ENCODE results near the gene CNOT2.

The CNOT2 gene

GRCh38 chr12:70251661-70252060, 8.4 kb downstream of the CNOT2 start:
- no peak overlapping the region for H3K4me2 ChIP-seq (ENCODE audit: low read depth, low read length, poor library complexity, severe bottlenecking)
- no peaks in the 10 kb centered on the region for H3K9me3 ChIP-seq (ENCODE audit: insufficient read depth, low read length)
- H3K27me3 ChIP-seq (ENCODE audit: low read length): no peaks in the 10 kb centered on the region
- H3K9me2 ChIP-seq (replicated peaks; ENCODE audit: insufficient read depth, low read length): no peaks in the 10 kb centered on the region
- peaks cover 10% of the 10 kb centered on the region; the same call in 1 of the 2 replicates for H3K36me3 ChIP-seq (ENCODE audit: low read length)
- TF ChIP-seq EZH2phosphoT487 (conservative IDR thresholded peaks at IDR 0.05; ENCODE audit: low read length) (no peak), CTCF (IDR thresholded peaks at IDR 0.05; ENCODE audit: insufficient read depth, low read length, poor library complexity, severe bottlenecking) (no peak)
- no peak overlapping the region for H2AFZ ChIP-seq (ENCODE audit: low read depth, low read length, severe bottlenecking)
- no peak overlapping the region for H3K4me3 ChIP-seq (ENCODE audit: insufficient read depth, low read length, poor library complexity, severe bottlenecking)
- H3K9ac ChIP-seq (ENCODE audit: low read length): no peak overlapping the region
- no peak overlapping the region for H3K27ac ChIP-seq (ENCODE audit: low read depth, low read length)
- H3F3A ChIP-seq (ENCODE audit: insufficient read depth): peaks cover 10% of the 10 kb centered on the region; the same call in 1 of the 2 replicates
- peaks cover 51% of the 10 kb centered on the region for H4K20me1 ChIP-seq (ENCODE audit: low read depth, low read length)
- H3K79me2 ChIP-seq (ENCODE audit: insufficient read depth, low read length): peaks cover 100% of the 10 kb centered on the region

- Histone ChIP-seq H3F3A (ENCODE audit: insufficient read depth) (peaks cover 10% of the 10 kb centered on the region; the same call in 1 of the 2 replicates), H3K79me2 (ENCODE audit: insufficient read depth, low read length) (peaks cover 100% of the 10 kb centered on the region), H3K9me3 (ENCODE audit: insufficient read depth, low read length) (no peaks in the 10 kb centered on the region), H3K27ac (ENCODE audit: low read depth, low read length) (no peak overlapping the region), H3K27me3 (ENCODE audit: low read length) (no peaks in the 10 kb centered on the region), H3K36me3 (ENCODE audit: low read length) (peaks cover 10% of the 10 kb centered on the region; the same call in 1 of the 2 replicates), H3K9me2 (replicated peaks; ENCODE audit: insufficient read depth, low read length) (no peaks in the 10 kb centered on the region), H3K4me3 (ENCODE audit: insufficient read depth, low read length, poor library complexity, severe bottlenecking) (no peak overlapping the region), H2AFZ (ENCODE audit: low read depth, low read length, severe bottlenecking) (no peak overlapping the region), H3K4me2 (ENCODE audit: low read depth, low read length, poor library complexity, severe bottlenecking) (no peak overlapping the region), H4K20me1 (ENCODE audit: low read depth, low read length) (peaks cover 46% of the 10 kb centered on the region), H3K9ac (ENCODE audit: low read length) (no peak overlapping the region)
- no peak for TF ChIP-seq CTCF (IDR thresholded peaks at IDR 0.05; ENCODE audit: insufficient read depth, low read length, poor library complexity, severe bottlenecking)
- TF ChIP-seq EZH2phosphoT487 (conservative IDR thresholded peaks at IDR 0.05; ENCODE audit: low read length): no peak
These were observed 9.6 kb downstream of the CNOT2 start for GRCh38 chr12:70252832-70253231.

GRCh38 chr12:70254225-70254624, 11.0 kb downstream of the CNOT2 start:
- Histone ChIP-seq H3K36me3 (ENCODE audit: low read length) (peaks cover 10% of the 10 kb centered on the region; the same call in 1 of the 2 replicates), H3K9me3 (ENCODE audit: insufficient read depth, low read length) (no peaks in the 10 kb centered on the region), H3F3A (ENCODE audit: insufficient read depth) (peaks cover 16% of the 10 kb centered on the region; the same call in 1 of the 2 replicates), H3K79me2 (ENCODE audit: insufficient read depth, low read length) (peaks cover 100% of the 10 kb centered on the region), H3K9ac (ENCODE audit: low read length) (no peak overlapping the region), H3K27me3 (ENCODE audit: low read length) (no peaks in the 10 kb centered on the region), H3K4me2 (ENCODE audit: low read depth, low read length, poor library complexity, severe bottlenecking) (no peak overlapping the region), H4K20me1 (ENCODE audit: low read depth, low read length) (peaks cover 53% of the 10 kb centered on the region), H2AFZ (ENCODE audit: low read depth, low read length, severe bottlenecking) (no peak overlapping the region), H3K27ac (ENCODE audit: low read depth, low read length) (no peak overlapping the region), H3K4me3 (ENCODE audit: insufficient read depth, low read length, poor library complexity, severe bottlenecking) (no peak overlapping the region), H3K9me2 (replicated peaks; ENCODE audit: insufficient read depth, low read length) (no peaks in the 10 kb centered on the region)
- TF ChIP-seq EZH2phosphoT487 (conservative IDR thresholded peaks at IDR 0.05; ENCODE audit: low read length) (no peak), CTCF (IDR thresholded peaks at IDR 0.05; ENCODE audit: insufficient read depth, low read length, poor library complexity, severe bottlenecking) (no peak)

Data from SU-DHL-6 (cell line).